NCI-H748 (cell line): ENCODE data around the gene ATP6V0E1.
A peak's percentile ranks its signal among the peaks of the same experiment; 100 is the strongest.
"Not testable (repeated sequence)": the region's sequence is repeated elsewhere in the genome, so short reads cannot be mapped to it uniquely, and the experiment has no call there.

ENCODE experiments used
- DNase-seq: peaks from one replicate; lab custom pipeline; 2025; ENCODE audit not compliant: unreplicated experiment; lab: John Stamatoyannopoulos, UW

Gene ATP6V0E1

GRCh38 chr5:173032730-173033129 is 49.2 kb downstream of the ATP6V0E1 start:
- DNase-seq, result no peak

DNA sequence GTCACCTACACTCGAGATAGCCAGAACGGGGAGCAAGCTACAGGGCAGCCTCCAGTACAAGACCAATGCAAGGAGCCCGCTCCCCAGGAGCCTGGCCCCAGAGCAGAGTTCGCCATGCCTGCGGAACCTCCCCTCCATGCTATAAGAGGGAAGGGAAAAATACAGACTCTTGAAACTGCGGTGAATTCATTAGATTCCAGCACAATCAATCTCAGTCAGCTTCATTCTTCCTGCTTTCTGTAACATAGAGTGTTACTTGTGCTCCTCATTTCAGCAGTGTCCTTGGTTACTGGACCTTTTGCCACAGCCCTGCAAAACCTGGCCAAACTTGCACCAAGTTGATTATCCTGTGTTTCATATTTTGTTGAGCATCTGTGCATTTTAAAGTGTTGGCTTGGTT is 50.4 kb downstream of the ATP6V0E1 start:
- DNase-seq, result no peak

GRCh38 chr5:173035904-173036707 is 52.5 kb downstream of the ATP6V0E1 start:
- no peak for DNase-seq

GRCh38 chr5:173039188-173039587 is 55.6 kb downstream of the ATP6V0E1 start:
- no peak for DNase-seq

DNA sequence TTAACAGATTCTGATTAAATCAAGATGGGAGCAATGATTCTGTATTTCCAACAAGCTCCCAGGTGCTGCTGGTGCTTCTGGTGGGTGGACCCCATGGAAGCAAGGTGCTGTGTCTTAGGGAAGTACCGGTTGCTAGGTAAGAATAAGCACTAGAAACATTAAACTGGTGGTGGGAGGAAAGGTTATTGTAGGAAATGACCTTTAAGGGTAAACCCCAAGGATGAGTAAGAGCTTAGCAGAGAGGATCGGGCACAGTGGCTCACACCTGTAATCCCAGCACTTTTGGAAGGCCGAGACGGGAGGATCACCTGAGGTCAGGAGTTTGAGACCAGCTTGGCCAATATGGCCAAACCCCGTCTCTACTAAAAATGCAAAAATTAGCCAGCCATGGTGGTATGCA is 56.4 kb downstream of the ATP6V0E1 start:
- no peak for DNase-seq

- DNase-seq, result no peak
These were observed 58.6 kb downstream of the ATP6V0E1 start for GRCh38 chr5:173041881-173042762.

DNA sequence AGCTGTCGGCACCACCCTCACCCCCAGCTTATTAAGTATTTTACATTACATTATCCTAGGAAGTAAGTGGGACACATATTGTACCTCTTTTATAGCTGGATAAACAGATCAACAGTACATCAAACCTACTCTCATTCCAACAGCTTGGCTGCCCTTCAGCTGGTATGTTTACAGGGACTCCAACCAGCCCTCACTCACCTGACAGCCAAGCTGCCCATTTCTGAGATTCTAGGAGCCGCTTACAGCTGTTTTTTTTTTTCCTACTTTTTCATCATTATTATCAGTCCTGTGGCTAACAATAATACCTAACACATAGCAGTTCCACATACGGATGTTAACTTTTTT is 59.2 kb downstream of the ATP6V0E1 start:
- DNase-seq, result no peak

DNA sequence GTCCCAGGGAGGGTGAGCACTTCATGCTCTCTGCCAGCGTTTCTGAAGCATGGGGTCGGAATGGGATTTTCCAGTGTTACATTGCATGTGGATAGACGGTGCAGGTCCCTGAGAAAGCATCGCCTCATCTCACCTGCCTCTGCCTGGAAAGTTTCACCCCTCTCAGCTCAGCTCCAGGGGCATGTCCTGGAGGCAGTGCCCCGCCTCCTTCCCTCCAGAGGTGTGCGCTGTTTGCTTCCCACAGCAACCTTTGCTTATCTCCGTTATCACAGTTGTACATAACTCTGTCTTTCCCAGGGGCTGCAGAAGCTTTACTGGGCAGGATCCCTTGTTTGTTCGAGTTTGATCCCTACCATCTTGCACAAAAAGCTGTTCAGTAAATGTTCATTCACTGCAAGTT is 61.9 kb downstream of the ATP6V0E1 start:
- no peak for DNase-seq

DNA sequence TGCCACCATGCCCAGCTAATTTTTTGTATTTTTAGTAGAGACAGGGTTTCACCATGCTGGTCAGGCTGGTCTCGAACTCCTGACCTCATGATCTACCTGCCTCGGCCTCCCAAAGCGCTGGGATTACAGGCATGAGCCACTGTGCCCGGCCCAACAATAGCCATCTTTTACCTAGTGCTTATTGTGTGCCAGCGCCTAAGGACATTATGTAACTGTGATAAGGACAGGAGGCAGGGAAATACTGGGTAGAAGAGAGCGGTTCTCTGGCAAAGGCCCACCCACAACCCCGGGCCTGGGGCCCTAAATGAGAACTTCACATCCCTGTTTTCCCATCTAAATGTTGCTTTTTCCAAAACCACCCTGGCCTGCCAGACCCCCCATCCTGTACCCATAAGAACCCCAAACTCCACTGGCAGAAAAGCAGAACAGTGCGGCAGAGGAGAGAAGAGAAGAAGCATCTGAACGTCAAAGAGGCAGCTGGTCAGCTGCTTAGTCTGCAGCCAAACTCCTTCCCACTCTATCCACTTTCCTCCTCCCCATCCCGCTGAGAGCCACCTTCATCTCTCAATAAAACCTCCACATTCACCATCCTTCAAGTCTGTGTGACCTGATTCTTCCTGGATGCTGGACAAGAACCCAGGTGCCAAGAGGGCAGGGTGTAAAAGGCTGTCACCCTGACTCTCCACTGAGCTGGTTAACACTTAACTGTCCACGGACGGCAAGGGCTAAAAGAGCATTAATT is 63.7 kb downstream of the ATP6V0E1 start:
- DNase-seq, result not testable (repeated sequence)

GRCh38 chr5:173047838-173048105 is 64.2 kb downstream of the ATP6V0E1 start:
- no peak for DNase-seq

DNA sequence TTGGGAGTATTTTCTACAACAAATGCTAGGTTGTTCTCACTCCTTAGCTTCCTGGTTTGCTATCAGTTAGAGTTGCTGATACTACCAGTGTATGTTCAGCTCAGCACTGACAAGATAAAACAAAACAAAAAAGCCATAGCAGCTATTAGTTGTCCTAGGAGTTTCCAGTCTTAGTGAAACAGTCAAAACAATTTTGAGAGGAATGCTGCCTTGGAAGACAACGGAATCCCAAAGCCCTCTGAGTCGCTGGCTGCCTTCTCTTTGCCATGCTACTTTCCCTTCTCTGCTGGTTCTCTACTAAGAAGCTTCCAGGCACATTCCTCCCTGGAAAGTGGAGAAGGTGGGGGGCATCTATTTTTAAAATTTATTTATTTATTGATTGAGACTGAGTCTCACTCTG is 67.2 kb downstream of the ATP6V0E1 start:
- no peak for DNase-seq

DNA sequence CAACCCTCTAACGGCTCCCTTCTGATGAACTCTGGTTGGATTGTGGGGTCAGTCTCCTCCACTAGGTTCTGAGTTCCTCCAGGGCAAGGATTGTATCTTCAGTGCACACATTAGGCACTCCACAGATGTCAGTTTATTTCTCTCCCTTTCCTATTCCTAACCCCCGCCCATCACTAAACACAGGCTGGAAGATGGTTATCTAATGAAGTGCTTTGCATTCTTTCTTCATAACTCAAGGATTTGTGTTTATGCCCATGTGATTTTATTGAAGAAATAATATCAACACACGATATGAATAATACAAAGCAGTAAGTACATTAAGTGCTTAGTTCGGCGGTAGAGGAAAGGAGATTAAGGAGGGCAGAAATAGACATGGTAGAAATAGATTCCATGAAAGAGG is 68.2 kb downstream of the ATP6V0E1 start:
- no peak for DNase-seq

GRCh38 chr5:173053041-173053440 is 69.5 kb downstream of the ATP6V0E1 start:
- no peak for DNase-seq

GRCh38 chr5:173055042-173055721 is 71.6 kb downstream of the ATP6V0E1 start:
- no peak for DNase-seq

GRCh38 chr5:173055722-173055982 is 72.1 kb downstream of the ATP6V0E1 start:
- peak; percentile 56 for DNase-seq

- DNase-seq, result peak; percentile 97
These were observed 72.6 kb downstream of the ATP6V0E1 start, which contains the start of gene CREBRF for GRCh38 chr5:173055983-173056782. TSS of gene CREBRF (plus strand) at chr5:173056352. CDS start at chr5:173080776, 24,424 bp downstream.

DNA sequence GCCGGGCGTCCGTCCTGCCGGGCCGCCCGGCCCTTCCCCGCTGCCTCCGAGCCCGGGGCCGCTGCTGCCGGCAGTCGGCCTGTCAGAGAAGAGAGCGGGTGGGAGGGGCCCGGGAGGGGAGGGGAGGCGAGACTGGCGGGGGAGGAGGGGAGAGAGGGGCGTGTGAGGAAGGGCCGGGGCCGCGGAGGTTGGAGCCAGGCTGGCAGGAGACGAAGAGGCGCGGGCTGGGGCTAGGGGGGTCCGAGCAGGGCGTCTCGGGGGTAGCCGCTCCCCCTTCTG is 73.2 kb downstream of the ATP6V0E1 start:
- no peak for DNase-seq

DNA sequence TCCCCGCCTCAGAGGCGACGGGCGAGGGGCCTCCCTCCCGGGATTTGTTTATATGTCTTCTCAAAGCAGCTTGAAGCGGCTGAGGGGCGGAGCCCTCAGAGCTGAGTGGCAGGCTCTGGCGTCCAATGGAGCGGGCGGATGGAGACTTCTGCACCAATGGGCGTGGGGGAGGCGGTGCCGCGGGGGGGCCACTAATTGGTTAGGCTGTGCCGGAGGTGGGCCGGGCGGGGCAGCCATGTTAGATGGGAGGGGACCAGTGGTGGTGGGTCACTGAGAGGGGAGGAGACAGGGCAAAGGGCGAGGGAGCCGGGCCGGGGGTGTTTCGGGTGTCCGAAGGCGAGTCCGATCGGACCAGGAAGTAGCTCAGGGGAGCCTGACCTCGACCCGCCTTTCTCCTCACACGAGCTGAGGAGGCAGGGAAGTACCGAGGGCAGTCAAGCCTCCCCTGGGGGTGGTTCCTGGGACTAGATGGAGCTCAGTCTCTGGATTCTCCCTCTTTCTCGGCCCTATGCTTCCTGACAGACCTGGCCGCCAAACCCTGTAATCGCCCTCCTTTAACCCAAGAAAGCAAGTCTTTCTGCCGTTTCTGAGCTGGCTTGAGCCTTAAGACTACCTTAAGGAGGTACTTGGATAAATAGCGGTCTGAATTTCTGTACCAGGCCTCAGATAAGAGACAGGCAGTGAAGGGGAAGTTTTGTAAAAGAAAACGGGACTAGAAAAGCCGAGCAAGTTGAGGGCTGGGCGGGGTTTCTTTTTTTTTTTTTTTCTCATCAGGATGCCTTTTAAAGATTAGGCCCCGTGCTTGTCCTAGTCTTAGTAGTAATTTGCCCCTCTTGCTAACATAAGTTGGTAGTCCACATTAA is 73.7 kb downstream of the ATP6V0E1 start:
- DNase-seq, result peak; percentile 99

GRCh38 chr5:173062141-173062540 is 78.6 kb downstream of the ATP6V0E1 start:
- no peak for DNase-seq

DNA sequence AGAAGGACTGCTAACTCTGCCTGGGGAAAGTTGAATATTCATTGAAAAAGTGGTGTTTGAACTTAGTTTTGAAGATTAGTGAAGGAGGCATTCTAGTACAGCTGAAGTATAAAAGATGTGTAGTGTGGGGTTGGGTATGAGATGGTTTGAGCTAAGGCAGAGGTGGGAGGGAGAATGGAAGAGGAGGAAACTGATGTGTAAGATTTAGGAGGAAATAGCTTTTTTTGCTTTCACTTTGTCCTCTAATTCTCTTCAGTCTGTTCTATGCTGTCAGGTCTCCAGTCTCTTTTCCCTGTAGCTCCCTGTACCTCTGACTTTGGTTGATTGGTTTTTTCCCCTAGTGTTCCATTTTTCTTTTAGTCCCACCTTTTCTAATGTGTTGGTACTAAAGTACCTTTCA is 81.6 kb downstream of the ATP6V0E1 start:
- DNase-seq, result no peak
